ENCODE results near the gene RAD51B.

- TF ChIP-seq TAF1 (IDR thresholded peaks at IDR 0.05; ENCODE audit: low read depth, low read length) (no peak), POLR2A (IDR thresholded peaks at IDR 0.05; ENCODE audit: low read depth, low read length) (no peak), POLR2AphosphoS5 (IDR thresholded peaks at IDR 0.05; ENCODE audit: low read depth, low read length) (no peak)
Measured at GRCh38 chr14:68625366-68626090, 805.9 kb downstream of the RAD51B start.

Data from GM12891 (cell line).